HG02588 (cell line): ENCODE measurements around the gene CCNB2.

Experiments
- ATAC-seq: cut with Tn5 transposase; IDR thresholded peaks from one replicate; pipeline ENCODE4 v1.9.1; 2021; ENCODE audit warnings: mild to moderate bottlenecking, moderate library complexity; ENCODE audit not compliant: unreplicated experiment

Gene CCNB2

DNA sequence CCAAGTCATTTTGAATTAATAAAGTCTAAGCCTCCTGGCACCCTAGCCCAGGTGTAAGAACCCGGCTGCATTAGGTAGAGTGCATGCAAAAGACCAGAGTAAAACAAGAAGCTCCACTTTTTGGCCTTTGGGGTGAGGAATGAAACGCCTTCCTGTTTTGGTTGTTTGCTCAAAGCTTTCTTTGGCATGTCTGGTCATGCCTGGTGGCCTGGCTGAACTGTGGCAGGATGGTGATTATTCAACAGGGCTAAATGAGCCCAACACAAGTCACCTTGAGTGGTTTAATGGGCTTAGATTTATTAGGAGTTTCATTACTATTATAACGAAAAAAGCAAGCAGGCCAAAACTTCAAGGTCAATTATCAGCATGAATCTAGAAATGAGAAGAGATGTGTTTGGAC is 60.8 kb downstream of the CCNB2 start:
- no peak for ATAC-seq

DNA sequence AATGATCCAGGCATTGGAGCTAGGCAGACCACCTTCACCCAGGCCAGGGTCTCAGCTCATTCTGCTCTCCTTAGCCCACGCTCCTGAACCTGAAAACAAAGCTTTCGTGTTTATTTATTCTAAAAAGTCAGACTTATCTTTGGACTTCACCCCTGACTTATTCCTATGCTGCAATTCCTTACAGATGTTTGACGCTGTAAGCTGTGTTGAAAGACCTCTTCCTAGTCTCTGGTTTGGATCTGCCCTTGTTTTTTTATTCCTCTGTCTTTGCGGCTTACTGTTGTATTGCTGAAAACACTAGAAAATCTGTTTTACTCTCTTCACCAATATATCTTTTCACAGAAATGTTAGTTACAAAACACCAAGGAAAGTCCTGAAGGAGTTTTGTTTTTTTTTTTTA is 61.2 kb downstream of the CCNB2 start:
- no peak for ATAC-seq

DNA sequence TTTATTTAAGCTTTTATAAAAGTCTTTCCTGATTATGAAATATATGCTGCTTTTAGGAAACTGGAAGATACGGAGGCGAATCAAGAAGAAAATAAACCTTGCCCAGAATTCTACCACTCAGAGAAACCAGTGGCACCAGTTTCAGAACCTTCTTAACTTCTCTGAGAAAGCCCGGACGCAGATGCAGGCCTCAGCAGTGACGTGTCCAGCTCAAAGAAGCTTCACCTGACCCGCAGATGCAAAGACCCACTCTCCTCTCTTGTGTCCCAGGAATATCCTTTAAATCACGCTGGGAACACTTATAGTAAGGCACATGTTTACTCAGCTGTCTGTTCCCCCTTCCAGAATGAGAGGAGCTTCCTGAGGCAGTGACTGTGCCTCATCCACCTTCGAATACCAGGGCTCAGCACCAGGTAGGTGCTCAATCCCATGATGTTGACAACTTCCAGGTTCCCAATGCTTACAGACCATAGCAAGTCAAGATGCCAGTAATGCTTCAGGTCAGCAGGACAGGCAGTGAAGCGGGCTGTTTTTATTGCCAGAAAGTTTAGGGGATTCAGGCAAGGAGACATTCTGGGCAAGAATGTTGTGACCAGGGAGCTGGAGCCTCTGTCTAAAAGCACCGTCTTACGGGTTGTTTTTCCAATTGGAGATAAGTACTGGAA is 61.8 kb downstream of the CCNB2 start:
- no peak for ATAC-seq

DNA sequence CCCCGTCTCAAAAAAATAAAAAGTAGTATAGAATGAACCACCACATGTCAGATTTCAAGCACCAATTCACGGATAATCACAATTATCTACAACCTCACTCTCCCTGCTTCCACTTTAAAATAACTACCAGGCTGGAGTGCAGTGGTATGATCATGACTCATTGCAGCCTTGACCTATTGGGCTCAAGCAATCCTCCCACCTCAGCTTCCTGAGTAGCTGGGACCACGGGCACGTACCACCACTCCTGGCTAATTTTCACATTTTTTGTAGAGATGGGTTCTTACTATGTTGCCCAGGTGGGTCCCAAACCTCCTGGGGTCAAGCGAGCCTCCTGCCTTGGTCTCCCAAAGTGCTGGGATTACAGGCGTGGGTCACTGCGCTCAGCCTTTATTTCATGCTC is 63.6 kb downstream of the CCNB2 start:
- ATAC-seq = no peak

DNA sequence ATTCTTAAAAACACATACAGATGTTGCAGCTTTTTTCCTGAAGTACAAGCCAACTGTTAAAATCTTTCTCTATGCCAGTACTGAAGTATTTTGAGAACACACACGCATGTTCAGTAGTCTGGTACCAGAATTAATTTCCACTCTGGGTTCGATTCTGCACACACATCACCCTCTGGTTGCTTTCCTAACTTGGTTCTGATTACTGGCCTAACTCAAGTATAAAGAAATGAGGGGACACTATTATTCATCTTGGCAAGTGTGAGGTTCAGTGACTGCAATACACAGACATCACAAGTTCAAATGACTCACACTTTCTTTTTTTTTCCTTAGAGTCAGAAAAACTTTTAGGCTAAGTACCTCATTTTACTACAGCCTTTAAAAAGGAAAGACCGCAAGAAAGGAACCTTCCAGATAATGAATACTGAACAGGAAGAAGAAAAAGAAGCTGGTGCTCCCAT is 64.3 kb downstream of the CCNB2 start:
- no peak for ATAC-seq

DNA sequence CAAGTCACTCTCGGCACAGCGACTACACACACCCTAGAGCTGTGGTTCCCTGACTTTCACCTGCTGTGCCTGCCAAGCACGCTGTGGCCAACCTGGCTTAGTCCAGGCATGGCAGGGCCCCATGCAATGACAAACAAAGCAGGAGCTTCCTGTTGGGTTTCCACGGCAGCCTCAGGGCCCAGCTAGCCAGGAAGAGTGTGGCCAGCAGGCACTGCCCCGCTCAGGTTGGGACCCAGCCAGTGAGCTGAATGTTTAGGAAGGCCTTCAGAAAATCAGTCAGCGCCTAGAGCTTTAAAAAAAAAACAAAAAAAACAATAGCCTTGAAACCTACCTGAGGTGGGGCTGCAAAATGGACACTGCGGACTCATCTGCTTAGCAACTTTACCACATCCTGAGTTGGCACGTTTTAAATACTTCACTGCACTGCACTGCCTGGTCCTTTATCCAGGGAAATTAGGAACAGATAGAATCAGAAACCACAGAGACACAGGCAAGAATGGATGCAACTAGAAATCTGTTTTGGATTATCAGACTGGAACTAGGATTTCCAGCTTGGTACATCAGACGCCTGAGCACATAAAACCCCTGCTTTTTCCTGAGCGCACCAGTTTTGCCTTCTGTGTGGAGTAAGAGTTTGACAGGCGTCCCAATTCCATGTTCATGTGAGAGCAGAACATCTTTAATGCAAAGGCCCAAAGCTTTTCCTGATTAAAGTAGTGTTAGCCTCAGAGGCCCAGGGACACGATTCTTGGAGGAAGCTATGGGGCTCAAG is 65.5 kb downstream of the CCNB2 start:
- ATAC-seq = no peak

DNA sequence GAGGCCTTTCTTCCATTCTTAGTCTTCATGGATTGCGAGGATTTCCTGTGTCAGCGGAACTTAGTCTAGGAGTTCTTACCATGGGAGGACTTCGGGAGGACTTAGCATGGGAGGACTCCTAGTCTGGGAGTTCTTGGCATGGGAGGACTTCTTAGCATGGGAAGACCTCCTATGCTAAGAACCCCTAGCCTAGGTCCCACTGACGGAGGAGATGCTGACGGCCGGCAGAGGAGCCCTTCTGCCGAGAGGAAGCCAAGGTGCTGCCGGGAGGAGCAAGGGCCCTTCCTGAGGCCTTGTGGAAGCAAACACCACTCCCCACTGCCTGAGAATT is 66.1 kb downstream of the CCNB2 start:
- ATAC-seq = no peak

DNA sequence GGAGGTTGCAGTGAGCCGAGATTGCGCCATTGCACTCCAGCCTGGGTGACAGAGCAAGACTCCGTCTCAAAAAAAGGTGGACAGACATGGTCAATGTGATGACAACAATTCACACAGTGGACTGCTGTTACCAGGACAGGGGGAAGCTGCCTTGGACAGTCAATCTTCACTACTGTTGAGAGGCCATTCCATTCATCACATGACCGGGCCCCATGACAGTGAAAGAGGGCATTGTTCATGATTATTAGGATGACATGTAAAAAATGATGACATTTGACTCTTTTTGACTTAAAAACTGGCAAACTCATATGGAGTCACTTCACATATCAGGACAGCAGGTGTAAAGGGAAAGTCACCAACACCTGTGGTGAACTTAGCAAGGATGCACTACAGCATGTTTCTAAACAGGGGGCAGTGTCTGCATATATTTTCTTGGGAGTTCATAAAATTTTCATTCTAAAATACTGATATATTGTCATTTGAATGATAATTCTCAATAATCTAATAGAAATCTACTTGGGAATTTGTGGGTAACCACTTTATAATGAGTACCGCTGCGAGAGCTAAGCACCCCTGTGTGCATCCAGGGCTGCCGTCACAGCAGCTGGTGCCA is 67.4 kb downstream of the CCNB2 start:
- no peak for ATAC-seq

DNA sequence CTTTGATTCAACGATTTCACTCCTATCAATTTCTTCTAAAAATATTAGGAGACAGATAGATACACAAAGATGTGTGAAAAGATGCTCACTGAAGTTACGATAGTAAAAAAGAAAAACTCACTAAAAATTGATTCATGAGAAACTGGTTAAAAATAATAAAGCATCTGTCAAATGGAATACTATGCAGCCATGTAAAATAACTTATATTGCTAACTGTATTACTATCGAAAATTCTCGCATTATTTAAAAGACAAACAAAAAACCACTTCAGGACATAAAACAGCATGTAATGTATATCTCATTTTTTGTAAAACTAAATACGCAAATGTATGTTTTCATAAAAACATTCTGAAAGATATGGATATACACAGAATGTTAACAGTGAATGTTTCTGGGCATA is 68.2 kb downstream of the CCNB2 start:
- ATAC-seq = no peak

DNA sequence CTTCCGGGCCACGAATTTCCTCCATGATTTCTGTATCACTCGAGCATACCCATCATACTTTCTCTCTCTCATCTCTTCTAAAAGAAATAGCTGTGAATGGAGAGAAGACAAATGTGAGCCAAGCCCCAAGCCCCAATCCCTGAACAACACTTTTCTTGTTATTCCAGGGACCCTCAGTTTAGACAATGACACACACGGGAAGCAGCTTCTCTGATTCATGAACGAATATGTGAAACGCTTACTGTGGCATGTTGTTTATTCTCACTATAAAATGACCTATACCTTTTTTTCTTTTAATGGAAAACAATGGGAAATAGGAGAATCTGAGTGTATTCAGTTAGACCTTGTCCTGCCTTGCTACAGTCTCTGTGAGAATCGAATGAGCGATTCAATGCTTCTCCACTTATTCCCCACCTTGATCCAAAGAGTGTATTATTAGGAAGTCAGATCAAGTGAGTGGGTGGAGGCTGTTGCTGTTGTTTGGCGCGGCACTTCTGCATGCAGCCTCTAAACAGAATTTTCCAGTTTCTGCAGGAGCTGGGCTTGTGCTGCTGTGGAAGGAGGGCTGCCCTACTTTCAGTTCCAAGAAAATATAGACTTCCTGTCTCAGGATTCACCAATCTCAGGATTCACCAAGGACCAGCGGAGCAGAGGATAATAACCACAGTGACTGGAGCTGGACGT is 69.3 kb downstream of the CCNB2 start:
- no peak for ATAC-seq
